Lower lobe of right lung (tissue), 2 donors: ENCODE measurements around the gene AKR7A3. TPM values are rescaled to one million over a fixed set of nuclear protein-coding genes. Genes with fewer than 3 reads are reported as not detected.
"Not testable (repeated sequence)": the region's sequence is repeated elsewhere in the genome, so short reads cannot be mapped to it uniquely, and the experiment has no call there.

Experiments used
- ATAC-seq, 2 donors: fragments of 200-7000 bp; cut with Tn5 transposase; one replicate each; pipeline ENCODE4 v1.9.1; 2020 to 2022; ENCODE audit warnings: mild to moderate bottlenecking in 2 of 2, moderate library complexity in 2 of 2
- DNase-seq: peaks from one replicate; pipeline ENCODE4 v3.0.0-alpha.2; 2020
- H3K27ac ChIP-seq: fragments of 200-600 bp; one replicate; pipeline ENCODE4 v1.8.0; 2022
- H3K27me3 ChIP-seq: fragments of 200-600 bp; one replicate; pipeline ENCODE4 v1.8.0; 2022; ENCODE audit warnings: low read depth
- H3K36me3 ChIP-seq: fragments of 200-600 bp; one replicate; pipeline ENCODE4 v1.8.0; 2022; ENCODE audit warnings: mild to moderate bottlenecking
- H3K4me1 ChIP-seq: fragments of 200-600 bp; one replicate; pipeline ENCODE4 v1.8.0; 2022
- H3K4me3 ChIP-seq: fragments of 200-600 bp; one replicate; pipeline ENCODE4 v1.8.0; 2022; ENCODE audit warnings: mild to moderate bottlenecking
- H3K9me3 ChIP-seq: fragments of 200-600 bp; one replicate; pipeline ENCODE4 v1.8.0; 2022
- intact Hi-C: fragments of 100-400 bp; cut with DNase I; formaldehyde crosslinking; loops from one replicate; pipeline ENCODE4 v1.11.0; 2022
- total RNA-seq: library from RNA; stranded (reverse); fragmentation: NEBNext Ultra II Directional; extraction: Animal tissue kit (Norgen Biotek cat#: 25700); gene quantifications from one replicate; pipeline ENCODE4 v1.2.1, GENCODE V29; 2021
- TF ChIP-seq, protein P1 (sequence below): fragments of 200-600 bp; IDR thresholded peaks from one replicate; pipeline ENCODE4 v1.8.0; 2022; ENCODE audit warnings: antibody characterized with exemption, mild to moderate bottlenecking
- donor health status: DM: no; HTN: yes; CAD: no; lungs with severe emphysema.

Gene AKR7A3
- total RNA-seq, 1 donor from 2014 or later, result 0.30 TPM

DNA sequence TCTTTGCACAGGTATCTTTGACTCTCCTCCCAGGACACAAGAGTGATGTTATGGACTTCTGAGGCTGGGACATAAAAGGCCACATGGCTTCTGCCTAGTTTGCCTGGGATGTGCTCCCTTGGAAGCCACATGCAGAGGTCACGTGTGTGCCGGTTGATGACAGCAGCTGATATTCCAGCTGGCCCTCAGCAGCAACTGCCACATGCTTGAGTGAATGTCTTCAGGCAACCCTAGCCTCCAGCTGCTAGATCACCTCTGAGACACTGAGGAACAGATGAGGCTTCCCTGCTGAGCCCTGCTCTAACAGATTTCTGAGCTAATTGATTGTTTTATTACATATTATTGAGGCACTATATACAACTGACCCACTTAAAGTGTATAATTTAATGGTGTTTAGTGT lies 11.6 kb upstream of the AKR7A3 start:
- DNase-seq, result no peak
- Histone ChIP-seq H3K27ac (no peak overlapping the region), H3K27me3 (no peaks in the 10 kb centered on the region), H3K4me3 (no peak overlapping the region), H3K36me3 (peaks cover 33% of the 10 kb centered on the region), H3K9me3 (peaks cover 1% of the 10 kb centered on the region), H3K4me1 (no peaks in the 10 kb centered on the region)
- intact Hi-C loops, result no loop called here
- ATAC-seq, result no peak
- TF ChIP-seq, protein P1, sequence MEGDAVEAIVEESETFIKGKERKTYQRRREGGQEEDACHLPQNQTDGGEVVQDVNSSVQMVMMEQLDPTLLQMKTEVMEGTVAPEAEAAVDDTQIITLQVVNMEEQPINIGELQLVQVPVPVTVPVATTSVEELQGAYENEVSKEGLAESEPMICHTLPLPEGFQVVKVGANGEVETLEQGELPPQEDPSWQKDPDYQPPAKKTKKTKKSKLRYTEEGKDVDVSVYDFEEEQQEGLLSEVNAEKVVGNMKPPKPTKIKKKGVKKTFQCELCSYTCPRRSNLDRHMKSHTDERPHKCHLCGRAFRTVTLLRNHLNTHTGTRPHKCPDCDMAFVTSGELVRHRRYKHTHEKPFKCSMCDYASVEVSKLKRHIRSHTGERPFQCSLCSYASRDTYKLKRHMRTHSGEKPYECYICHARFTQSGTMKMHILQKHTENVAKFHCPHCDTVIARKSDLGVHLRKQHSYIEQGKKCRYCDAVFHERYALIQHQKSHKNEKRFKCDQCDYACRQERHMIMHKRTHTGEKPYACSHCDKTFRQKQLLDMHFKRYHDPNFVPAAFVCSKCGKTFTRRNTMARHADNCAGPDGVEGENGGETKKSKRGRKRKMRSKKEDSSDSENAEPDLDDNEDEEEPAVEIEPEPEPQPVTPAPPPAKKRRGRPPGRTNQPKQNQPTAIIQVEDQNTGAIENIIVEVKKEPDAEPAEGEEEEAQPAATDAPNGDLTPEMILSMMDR, result no peak

DNA sequence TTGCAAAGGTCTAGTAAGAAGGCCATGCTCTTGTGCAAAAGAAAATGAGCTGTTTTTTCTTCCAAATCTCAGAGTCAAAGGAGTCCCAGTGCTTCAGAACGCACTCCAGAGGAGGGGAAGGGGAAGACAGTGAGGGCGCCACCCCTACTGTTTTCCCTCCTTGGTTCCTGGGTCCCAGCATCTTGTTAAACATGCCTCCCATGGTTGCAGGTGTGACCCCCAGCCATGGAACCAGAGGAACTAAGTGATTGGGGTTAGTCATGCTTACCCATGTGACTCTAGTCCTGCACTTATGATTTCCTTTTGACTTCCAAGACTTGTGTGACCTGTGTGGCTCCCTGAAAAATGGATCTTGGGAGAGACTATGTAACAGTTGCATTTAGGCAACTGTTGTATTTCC lies 6.1 kb upstream of the AKR7A3 start:
- no peaks in the 10 kb centered on the region for H3K27me3 ChIP-seq
- intact Hi-C loops, result no loop called here
- ATAC-seq (no peak), DNase-seq (no peak)
- peaks cover 13% of the 10 kb centered on the region for H3K9me3 ChIP-seq
- TF ChIP-seq, protein P1, result no peak
- H3K36me3 ChIP-seq, result no peaks in the 10 kb centered on the region
- no peak overlapping the region for H3K4me3 ChIP-seq
- H3K4me1 ChIP-seq, result no peaks in the 10 kb centered on the region
- H3K27ac ChIP-seq, result no peak overlapping the region

DNA sequence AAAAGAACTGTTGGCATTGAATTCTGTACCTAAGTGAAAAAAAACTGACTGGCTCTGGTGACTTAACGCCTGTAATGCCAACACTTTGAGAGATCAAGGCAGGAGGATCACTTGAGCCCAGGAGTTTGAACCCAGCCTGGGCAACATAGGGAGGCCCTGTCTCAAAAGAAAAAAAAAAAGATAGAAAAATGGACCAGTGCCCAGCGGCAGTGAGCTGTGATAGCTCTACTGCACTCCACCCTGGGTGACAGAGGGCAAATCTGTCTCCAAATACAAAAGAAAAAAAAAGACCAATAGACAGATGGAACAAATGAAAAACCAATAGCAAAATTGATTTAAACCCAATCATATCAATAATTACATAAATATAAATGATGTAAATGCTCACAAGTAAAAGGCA lies 674 bp upstream of the AKR7A3 start:
- peaks cover 2% of the 10 kb centered on the region for H3K9me3 ChIP-seq
- TF ChIP-seq, protein P1, result no peak
- H3K4me3 ChIP-seq, result peak overlapping the region; percentile 60
- no peak for DNase-seq
- intact Hi-C loops, result no loop called here
- peaks cover 6% of the 10 kb centered on the region for H3K4me1 ChIP-seq
- H3K27me3 ChIP-seq, result no peaks in the 10 kb centered on the region
- no peaks in the 10 kb centered on the region for H3K36me3 ChIP-seq
- ATAC-seq, result no peak
- no peak overlapping the region for H3K27ac ChIP-seq

DNA sequence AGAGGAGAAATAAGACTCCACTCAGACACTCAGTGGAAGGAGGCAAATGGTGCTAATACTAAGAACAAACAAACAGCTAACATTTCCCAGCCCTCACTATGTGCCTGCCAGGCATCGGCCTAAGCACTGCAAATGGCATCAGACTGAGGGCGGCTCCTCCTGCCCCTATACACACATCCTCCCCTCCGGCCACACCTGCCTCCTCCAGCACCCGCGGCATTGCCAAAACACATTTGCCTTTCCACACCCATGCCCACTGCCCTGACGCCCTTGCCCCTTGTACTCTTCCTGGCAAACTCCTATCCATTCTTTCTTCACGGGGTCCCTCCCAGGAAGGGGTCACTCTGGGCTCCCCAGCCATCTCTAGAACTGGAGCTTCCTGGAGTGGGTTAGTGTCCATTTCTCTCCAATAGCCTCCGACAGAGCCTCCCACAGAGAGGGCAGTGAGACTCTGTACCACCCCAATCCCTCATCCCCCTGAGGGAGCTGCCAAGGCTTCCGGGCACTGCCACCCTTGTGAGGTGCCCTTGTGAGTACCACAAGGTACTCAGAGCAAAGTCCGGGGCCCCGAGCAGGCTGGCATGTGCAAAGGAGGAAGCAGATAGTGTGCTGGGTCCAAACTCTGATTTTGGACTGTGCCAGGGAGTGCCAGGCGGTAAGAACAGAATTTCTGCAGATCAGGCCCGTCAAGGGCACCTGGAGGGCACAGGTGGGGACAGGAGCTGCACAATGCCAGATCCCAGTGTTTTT lies 959 bp downstream of the AKR7A3 start:
- Histone ChIP-seq H3K4me3 (no peak overlapping the region), H3K4me1 (peaks cover 6% of the 10 kb centered on the region), H3K9me3 (no peaks in the 10 kb centered on the region), H3K27me3 (no peaks in the 10 kb centered on the region), H3K27ac (no peak overlapping the region), H3K36me3 (no peaks in the 10 kb centered on the region)
- intact Hi-C loops, result no loop called here
- TF ChIP-seq, protein P1, result no peak
- ATAC-seq (no peak), DNase-seq (no peak)

DNA sequence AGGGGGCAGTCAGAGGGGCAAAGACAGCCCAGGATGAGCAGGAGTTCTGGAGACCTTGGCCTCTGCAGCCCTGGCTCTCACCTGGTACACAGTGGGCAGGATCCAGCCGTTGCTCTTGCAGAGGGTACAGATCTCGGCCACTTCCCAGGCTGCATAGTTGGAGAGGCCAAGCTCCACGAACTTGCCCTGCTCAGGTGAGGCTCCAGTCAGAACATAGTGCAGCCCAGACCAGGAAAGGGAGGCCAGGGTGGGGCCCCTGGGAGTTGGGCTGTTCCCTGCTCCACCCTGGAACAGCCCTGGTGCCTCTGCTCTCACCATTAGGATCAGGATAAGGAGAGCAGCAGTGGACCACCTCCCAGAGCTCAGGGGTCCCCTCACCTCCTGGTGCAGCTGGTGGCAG lies 2.8 kb downstream of the AKR7A3 start:
- ATAC-seq, intact Hi-C loops: not testable (repeated sequence)

DNA sequence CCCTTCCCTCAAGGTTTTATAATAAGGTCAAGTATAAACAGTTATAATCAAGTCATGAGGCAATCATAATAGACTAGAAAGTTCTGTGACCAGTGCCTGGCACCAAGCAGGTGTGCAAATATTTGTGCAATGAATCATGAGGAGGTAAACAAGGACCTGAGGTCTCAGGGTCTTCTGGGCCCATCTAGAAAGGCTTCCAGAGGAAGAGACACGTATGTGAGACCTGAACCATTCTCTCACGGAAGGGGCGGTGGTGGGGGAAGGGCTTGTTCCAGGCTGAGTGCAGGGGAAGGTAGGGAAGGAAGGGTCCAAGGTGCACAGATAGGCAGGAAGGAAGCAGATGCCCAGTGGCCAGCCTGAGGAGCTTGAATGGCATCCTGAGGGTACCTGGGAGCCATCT lies 3.2 kb downstream of the AKR7A3 start:
- DNase-seq, intact Hi-C loops, H3K27ac ChIP-seq, H3K9me3 ChIP-seq, H3K27me3 ChIP-seq, H3K4me1 ChIP-seq, H3K36me3 ChIP-seq, H3K4me3 ChIP-seq, ATAC-seq: not testable (repeated sequence)

More for the DNA sequence above, 2.8 kb downstream of the AKR7A3 start:
- DNase-seq, H3K4me3 ChIP-seq, H3K36me3 ChIP-seq, H3K4me1 ChIP-seq, H3K9me3 ChIP-seq, H3K27me3 ChIP-seq, H3K27ac ChIP-seq: not testable (repeated sequence)
